ENCODE data around the gene MLLT10. TPM values are rescaled to one million over a fixed set of nuclear protein-coding genes. Genes with fewer than 3 reads are reported as not detected.

Gene MLLT10
- total and polyA plus RNA-seq, 10 of the 15 experiments (the other 5 are each of a cell fraction or from before 2014, with no cell fraction given): 8.7 to 61.1 (median 28.5) TPM

GRCh38 chr10:21495002-21495751, 38.9 kb upstream of the MLLT10 start:
- Histone ChIP-seq H3K27me3 (replicated peaks in 1 of 2; ENCODE audit: control insufficient read depth in 2 of 2, insufficient read depth in 2 of 2, low read length in 1 of 2) (peaks cover 3 to 18% of the 10 kb centered on the region in 2 experiments), H2AFZ (ENCODE audit: control insufficient read depth, low read depth, low read length) (peak overlapping the region; percentile 87), H3K4me1 (ENCODE audit: control insufficient read depth, insufficient read depth, low read length) (peaks cover 17% of the 10 kb centered on the region), H3K4me3 (peak overlapping the region; percentile 65), H4K20me1 (ENCODE audit: control insufficient read depth, insufficient read depth) (no peaks in the 10 kb centered on the region), H3K4me2 (ENCODE audit: control insufficient read depth, insufficient read depth) (peak overlapping the region; percentile 100), H3K79me2 (ENCODE audit: control insufficient read depth, insufficient read depth, low read length) (no peaks in the 10 kb centered on the region), H3K27ac (ENCODE audit: control insufficient read depth, insufficient read depth) (no peak overlapping the region), H3K36me3 (ENCODE audit: control insufficient read depth in 2 of 2, insufficient read depth in 2 of 2, low read length in 1 of 2) (no peaks in the 10 kb centered on the region), H3K9me3 (replicated peaks; ENCODE audit: control insufficient read depth, insufficient read depth, low read length) (no peaks in the 10 kb centered on the region), H3K9ac (ENCODE audit: control insufficient read depth, insufficient read depth, low read length) (peak overlapping the region; percentile 56)
- DNase-seq (ENCODE audit: low read depth, low spot score) (no peak), FAIRE-seq (no peak), ATAC-seq (peak; percentile 4)
- 7% methylated on average over 42 of the region's 42 CpGs for WGBS (ENCODE audit: insufficient coverage, insufficient replicate concordance, low lambda C conversion rate, missing lambda C conversion rate)
- RAD21 ChIA-PET (ENCODE audit: unreplicated experiment): interaction anchor here (0.7 to 5.2 kb wide), 18 partner anchors 17 to 508 kb away, joined by 3 to 22 read pairs (median 4); partner anchors contain the start of gene DNAJC1
- intact Hi-C loops (cut with micrococcal nuclease; ENCODE audit: unreplicated experiment) (loop anchor here (1.0 to 10.0 kb wide), 4 partner anchors 217 to 820 kb away; partner anchors contain the start of gene COMMD3), in situ Hi-C loops (cut with MboI) (loop anchor here (5.0 to 25.0 kb wide), 3 partner anchors 208 to 1517 kb away; no protein-coding TSS in a partner anchor)
- TF ChIP-seq MEF2A (IDR thresholded peaks at IDR 0.05; ENCODE audit: insufficient read depth, low read depth, low read length): no peak
- TF ChIP-seq CBX3 (IDR thresholded peaks at IDR 0.05; ENCODE audit: borderline replicate concordance, low read depth): no peak
- TF ChIP-seq IRF5 (IDR thresholded peaks at IDR 0.05; ENCODE audit: borderline replicate concordance): 0 out of 2 replicates have a peak, but pooled peaks have one; percentile 20
- TF ChIP-seq NBN (IDR thresholded peaks at IDR 0.05): 0 out of 2 replicates have a peak, but pooled peaks have one; percentile 9
- no peak for TF ChIP-seq MAX (IDR thresholded peaks at IDR 0.05; ENCODE audit: low read depth, low read length)
- POLR2A ChIA-PET: interaction anchor here (1.0 to 1.3 kb wide), 2 partner anchors 237 to 453 kb away, joined by 3 read pairs; no protein-coding TSS in a partner anchor
- CTCF ChIA-PET: interaction anchor here (0.6 to 5.6 kb wide), 20 partner anchors 10 to 1495 kb away, joined by 3 to 66 read pairs (median 4); no protein-coding TSS in a partner anchor
- SMC1A ChIA-PET (ENCODE audit: uncharacterized antibody, unreplicated experiment): interaction anchor here (0.5 to 3.4 kb wide), 8 partner anchors 23 to 1495 kb away, joined by 3 to 19 read pairs (median 4); partner anchors contain the start of gene SKIDA1
- no TSS peak for BruUV-seq (replicated peaks)

Data from GM12878 (cell line).